ENCODE results near the gene NCOA3.
"Not testable (repeated sequence)": the region's sequence is repeated elsewhere in the genome, so short reads cannot be mapped to it uniquely, and the experiment has no call there.

Gene NCOA3

GRCh38 chr20:47566269-47566668, 64.6 kb downstream of the NCOA3 start:
- no peak for DNase-seq (ENCODE audit: low read depth)

DNA sequence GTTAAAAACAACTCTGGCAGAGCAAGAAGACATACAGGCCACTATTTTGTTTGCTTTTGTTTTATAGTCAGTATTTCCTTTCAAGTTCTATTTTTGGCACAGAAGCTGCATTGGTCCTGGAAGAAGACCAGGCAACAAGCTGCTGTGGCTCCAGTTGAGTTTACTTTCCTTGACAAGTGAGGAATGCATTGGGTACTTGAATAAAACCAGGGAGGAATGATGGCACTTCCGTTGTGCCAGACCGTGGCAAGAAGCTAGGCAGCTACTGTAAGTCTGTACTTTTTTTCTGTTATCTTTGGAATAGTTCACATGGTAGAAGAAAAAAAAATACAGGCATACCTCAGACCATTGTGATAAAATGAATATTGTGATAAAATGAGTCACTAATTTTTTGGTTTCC, 66.3 kb downstream of the NCOA3 start:
- DNase-seq (ENCODE audit: low read depth): no peak

DNA sequence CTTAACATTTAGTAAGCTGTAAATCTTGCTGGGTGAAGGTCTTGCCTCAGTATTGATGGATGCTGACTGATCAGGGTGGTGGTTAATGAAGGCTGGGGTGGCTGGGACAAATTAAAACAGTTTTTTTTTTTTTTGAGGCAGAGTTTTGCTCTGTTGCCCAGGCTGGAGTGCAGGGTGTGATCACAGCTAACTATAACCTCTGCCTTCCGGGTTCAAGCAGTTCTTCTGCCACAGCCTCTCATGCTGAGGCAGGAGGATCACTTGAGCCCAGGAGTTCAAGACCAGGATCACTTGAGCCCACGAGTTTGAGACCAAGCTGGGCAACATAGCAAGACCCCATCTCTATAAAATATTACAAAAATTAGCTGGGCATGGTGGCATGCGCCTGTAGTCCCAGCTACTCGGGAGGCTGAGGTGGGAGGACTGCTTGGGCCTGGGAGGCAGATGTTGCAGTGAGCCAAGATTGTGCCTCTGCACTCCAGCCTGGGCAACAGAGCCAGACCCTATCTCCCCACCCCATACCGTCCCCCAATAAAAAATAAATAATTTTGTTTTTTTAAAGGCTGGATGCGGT, 67.2 kb downstream of the NCOA3 start:
- DNase-seq (ENCODE audit: low read depth): no peak

- no peak for DNase-seq (ENCODE audit: low read depth)
Observed at GRCh38 chr20:47571426-47571825, 69.7 kb downstream of the NCOA3 start.

DNA sequence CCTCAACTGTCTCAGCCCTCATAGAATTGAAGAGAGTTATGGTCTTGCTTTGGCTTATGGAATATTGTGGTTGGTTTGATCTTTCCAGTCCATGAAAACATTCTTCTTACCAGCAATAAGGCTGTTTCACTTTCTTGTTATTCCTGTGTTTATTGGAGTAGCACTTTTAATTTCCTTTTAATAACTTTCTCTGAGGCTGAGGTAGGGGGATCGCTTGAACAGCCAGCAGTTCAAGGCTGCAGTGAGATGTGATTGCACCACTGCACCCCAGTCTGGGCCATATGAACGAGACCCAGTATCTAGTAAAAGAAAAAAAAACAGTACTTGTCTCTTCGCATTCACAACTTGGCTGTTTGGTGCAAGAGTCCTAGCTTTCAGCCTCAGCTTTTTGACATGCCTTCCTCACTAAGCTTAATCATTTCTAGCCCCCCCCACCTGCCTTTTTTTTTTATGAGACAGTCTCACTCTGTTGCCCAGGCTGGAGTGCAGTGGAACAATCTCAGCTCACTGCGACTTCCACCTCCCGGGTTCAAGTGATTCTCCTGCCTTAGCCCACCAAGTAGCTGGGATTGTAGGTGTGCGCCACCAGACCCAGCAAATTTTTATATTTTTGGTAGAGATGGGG, 70.5 kb downstream of the NCOA3 start:
- no peak for DNase-seq (ENCODE audit: low read depth)

DNA sequence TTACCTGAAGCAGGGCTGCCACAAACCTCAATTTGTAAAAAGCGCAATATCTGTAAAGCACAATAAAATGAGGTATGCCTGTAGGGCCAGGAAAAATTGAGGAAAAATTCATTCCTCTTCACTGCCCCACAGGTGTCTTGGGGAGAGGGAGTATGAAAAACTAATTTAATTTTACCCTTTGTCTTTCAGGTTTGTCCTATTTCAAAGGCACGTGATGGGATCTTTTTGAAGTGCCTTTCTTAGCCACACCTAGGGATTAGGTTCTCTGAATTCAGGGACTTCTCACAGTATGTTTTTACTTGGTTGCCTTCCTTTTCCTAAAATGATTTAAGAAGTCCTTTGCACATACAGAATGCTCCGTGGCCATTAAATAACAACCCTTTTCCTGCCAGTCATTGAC, 71.9 kb downstream of the NCOA3 start:
- no peak for DNase-seq (ENCODE audit: low read depth)

- DNase-seq (ENCODE audit: low read depth): no peak
Observed at GRCh38 chr20:47574616-47575364, 73.1 kb downstream of the NCOA3 start.

- DNase-seq (ENCODE audit: low read depth): no peak
Observed at GRCh38 chr20:47576516-47577033, 74.9 kb downstream of the NCOA3 start.

DNA sequence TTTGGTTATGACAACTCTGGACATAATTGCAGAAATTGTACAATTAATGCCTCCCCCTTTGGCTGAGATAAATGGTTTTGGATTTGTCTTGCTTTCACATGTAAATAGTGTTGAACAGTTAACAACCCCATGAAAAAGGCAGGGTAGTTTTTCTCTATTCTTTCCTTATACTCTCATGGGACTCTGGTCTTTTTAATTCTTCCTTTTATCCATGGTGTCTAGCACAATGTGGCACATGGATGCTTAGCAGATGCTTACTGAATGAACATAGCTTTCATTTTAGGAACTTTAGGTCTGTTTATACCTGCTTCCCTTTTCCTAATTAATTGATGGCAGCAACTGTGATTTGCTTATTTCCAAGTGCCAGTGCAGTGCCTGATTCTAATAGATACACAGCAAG, 75.6 kb downstream of the NCOA3 start:
- DNase-seq (ENCODE audit: low read depth): no peak

GRCh38 chr20:47578543-47578942, 76.9 kb downstream of the NCOA3 start:
- DNase-seq (ENCODE audit: low read depth): no peak

DNA sequence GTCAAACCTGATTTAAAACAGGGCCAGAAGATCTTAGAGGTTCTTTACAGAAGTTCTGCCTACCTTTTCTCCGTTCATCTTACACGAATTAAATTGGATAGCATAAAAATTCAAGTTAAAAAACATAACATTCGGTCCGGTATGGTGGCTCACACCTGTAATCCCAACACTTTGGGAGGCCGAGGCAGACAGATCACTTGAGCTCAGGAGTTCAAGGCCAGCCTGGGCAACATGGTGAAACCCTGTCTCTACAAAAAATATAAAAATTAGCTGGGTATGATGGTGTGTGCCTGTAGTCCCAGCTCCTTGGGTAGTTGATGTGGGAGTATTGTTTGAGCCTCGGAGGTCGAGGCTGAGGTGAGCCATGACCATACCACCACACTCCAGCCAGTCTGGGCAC, 79.0 kb downstream of the NCOA3 start:
- DNase-seq (ENCODE audit: low read depth): not testable (repeated sequence)

GRCh38 chr20:47581090-47581489, 79.4 kb downstream of the NCOA3 start:
- DNase-seq (ENCODE audit: low read depth): no peak

GRCh38 chr20:47583551-47583950, 81.9 kb downstream of the NCOA3 start:
- no peak for DNase-seq (ENCODE audit: low read depth)

DNA sequence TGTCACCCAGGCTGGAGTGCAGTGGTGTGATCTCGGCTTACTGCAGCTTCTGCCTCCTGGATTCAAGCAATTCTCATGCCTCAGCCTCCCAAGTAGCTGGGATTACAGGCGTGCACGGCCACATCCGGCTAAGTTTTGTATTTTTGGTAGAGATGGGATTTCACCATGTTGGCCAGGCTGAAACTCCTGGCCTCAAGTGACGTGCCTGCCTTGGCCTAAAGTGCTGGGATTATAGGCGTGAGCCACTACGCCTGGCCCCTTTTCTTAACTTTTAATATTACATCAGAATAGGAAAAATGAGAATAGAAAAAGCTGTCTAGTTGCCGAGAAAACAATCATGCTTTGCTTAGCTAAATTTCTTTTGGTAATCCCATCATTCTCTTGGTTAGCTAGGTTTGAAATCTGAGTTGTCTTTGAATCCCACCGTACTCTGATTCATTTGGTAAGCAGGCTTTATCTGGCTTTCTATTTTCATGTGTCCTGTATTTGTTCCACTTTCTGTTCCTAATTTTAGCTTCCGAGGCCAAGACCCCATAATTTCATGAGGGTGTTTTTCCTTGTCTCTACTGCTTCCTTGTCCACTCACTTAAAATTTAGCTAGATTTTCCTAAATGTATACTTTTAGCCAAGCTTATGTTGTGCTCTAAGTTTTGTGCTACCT, 83.5 kb downstream of the NCOA3 start:
- no peak for DNase-seq (ENCODE audit: low read depth)

- no peak for DNase-seq (ENCODE audit: low read depth)
Observed at GRCh38 chr20:47586649-47587294, 85.1 kb downstream of the NCOA3 start.

DNA sequence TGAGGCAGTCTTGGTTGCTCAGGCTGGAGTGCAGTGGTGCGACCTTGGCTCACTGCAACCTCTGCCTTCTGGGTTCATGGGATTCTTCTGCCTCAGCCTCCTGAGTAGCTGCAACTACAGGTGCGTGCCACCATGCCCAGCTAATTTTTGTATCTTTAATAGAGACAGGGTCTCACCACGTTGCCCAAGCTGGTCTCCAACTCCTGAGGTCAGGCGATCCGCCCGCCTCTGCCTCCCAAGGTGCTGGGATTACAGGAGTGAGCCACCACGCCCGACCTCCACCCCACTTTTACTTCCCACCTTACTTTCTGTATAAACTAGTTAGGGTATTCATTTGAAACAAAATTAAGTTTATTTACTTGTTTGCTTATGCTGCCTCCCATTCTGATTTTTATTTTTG, 86.5 kb downstream of the NCOA3 start:
- DNase-seq (ENCODE audit: low read depth): no peak

DNA sequence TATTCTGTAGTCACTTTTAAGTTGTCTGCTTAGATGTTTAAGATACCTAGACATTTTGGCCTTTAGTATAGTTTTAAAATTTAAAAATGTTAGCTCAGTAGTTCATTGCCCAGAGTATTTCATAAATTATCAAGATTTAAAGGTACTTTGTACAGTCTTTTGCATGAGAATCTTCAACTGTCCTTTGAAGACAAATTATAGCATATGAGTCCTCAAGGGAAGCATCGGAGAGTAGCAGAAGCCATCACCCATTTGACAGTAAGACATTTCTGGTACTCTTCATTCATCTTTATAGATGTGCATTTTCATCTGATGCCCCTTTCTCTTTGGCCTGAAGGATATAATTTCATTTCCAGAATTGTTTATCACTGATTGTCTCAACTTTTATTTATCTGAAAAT, 89.5 kb downstream of the NCOA3 start:
- DNase-seq (ENCODE audit: low read depth): no peak

GRCh38 chr20:47594157-47594556, 92.5 kb downstream of the NCOA3 start:
- no peak for DNase-seq (ENCODE audit: low read depth)

DNA sequence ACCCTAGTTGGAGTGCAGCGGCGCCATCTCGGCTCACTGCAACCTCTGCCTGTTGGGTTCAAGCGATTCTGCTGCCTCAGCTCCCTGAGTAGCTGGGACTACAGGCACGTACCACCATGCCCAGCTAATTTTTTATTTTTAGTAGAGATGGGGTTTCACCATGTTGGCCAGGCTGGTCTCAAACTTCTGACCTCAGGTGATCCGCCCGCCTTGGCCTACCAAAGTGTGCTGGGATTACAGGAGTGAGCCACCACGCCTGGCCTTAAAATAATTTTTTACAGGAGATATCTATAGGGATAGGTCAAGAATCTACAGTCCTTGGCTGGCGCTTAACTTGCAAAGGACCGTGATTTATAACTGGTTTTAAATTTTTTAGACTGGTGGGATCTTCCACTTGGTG, 93.5 kb downstream of the NCOA3 start:
- not testable (repeated sequence) for DNase-seq (ENCODE audit: low read depth)

DNA sequence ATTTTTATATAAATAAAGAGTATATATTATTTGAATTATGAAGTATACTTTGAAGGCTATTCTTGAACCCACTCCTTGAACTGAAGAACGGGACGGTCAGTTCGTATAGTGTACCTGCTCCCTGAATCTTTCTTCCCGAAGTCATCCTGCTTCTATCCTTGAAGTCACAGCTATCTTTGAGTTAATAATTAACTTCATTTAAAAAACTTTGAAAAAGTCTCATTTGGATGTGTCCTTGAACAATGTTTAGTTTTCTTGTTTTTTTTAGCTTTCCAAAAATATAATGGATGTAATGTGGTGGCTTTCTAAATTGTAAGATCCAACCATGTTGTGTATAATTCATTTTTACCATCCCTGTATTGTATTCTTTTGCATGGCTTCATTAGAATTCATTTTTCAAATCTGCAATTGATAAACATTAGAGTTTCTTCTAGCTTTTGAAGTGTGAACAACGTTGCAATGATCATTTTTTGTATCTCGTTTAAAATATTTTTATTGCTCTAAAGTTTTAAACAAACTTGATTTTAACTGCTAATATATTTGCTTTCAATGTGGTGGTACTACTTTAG, 94.4 kb downstream of the NCOA3 start:
- DNase-seq (ENCODE audit: low read depth): no peak

DNA sequence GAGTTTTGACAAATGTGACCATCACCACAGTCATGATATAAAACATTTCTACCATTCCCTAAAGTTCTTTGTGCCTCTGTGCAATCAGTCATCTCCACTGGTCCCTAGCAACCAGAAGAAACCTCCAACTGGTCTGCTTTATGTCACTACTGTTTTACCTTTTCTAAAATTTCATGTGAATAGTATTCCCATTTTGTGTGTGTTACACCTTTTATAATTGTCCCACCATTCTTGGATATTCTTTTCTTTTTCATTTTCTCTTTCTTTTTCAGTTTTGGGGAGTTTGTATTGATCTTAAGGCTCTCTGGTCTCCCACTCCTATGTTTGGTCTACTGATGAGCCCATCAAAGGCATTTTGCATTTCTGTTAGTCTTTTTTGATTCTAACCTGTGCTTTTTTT, 95.4 kb downstream of the NCOA3 start:
- DNase-seq (ENCODE audit: low read depth): no peak
